SK-N-SH treated with all-trans-retinoic acid at 6 μM for 48 hours (cell line): ENCODE results near the gene LTO1.
A peak's percentile ranks its signal among the peaks of the same experiment; 100 is the strongest.

Source experiments
- ATAC-seq: fragments of 200-7000 bp; cut with Tn5 transposase; 3 replicates; pipeline ENCODE4 v1.9.1; 2020; ENCODE audit warnings: mild to moderate bottlenecking, moderate library complexity
- ARNTL ChIP-seq: fragments of 450-650 bp; formaldehyde crosslinking; IDR thresholded peaks from 2 replicates; pipeline ENCODE4 v1.5.0; 2020; ENCODE audit warnings: low read depth, mild to moderate bottlenecking, moderate library complexity, borderline replicate concordance
- BACH2 ChIP-seq: fragments of 250-450 bp; sonication (Bioruptor Pico); IDR thresholded peaks from 2 replicates; pipeline ENCODE4 v1.9.0; 2021; ENCODE audit warnings: mild to moderate bottlenecking, borderline replicate concordance
- CSDC2 ChIP-seq: fragments of 250-450 bp; sonication (Bioruptor Pico); IDR thresholded peaks from 2 replicates; pipeline ENCODE4 v1.5.0; 2020; ENCODE audit warnings: mild to moderate bottlenecking, moderate library complexity
- CSRNP3 ChIP-seq: fragments of 250-450 bp; sonication (Bioruptor Pico); IDR thresholded peaks from 2 replicates; pipeline ENCODE4 v1.5.1; 2021; ENCODE audit warnings: mild to moderate bottlenecking, moderate library complexity
- ESRRG ChIP-seq: fragments of 250-450 bp; sonication (Bioruptor Pico); IDR thresholded peaks from 2 replicates; pipeline ENCODE4 v1.6.1; 2021; ENCODE audit warnings: mild to moderate bottlenecking
- GLIS3 ChIP-seq: fragments of 250-450 bp; sonication (Bioruptor Pico); IDR thresholded peaks from 2 replicates; pipeline ENCODE4 v1.5.0; 2020; ENCODE audit warnings: mild to moderate bottlenecking, moderate library complexity
- OSR1 ChIP-seq: fragments of 250-450 bp; sonication (Bioruptor Pico); IDR thresholded peaks from 2 replicates; pipeline ENCODE4 v1.8.0; 2022; ENCODE audit warnings: moderate library complexity, mild to moderate bottlenecking, inconsistent platforms
- PATZ1 ChIP-seq: fragments of 250-450 bp; sonication (Bioruptor Pico); IDR thresholded peaks from 2 replicates; pipeline ENCODE4 v1.8.0; 2020; ENCODE audit warnings: mild to moderate bottlenecking, moderate library complexity, borderline replicate concordance
- POU6F1 ChIP-seq: fragments of 250-450 bp; sonication (Bioruptor Pico); IDR thresholded peaks from 2 replicates; pipeline ENCODE4 v1.8.0; 2021; ENCODE audit warnings: low read depth, mild to moderate bottlenecking, moderate library complexity, borderline replicate concordance
- PPARA ChIP-seq: fragments of 250-450 bp; sonication (Bioruptor Pico); IDR thresholded peaks from 2 replicates; pipeline ENCODE4 v1.5.0; 2020; ENCODE audit warnings: mild to moderate bottlenecking, borderline replicate concordance
- RARB ChIP-seq: fragments of 250-450 bp; sonication (Bioruptor Pico); IDR thresholded peaks from 2 replicates; pipeline ENCODE4 v1.8.0; 2021; ENCODE audit warnings: mild to moderate bottlenecking, moderate library complexity
- SNAI2 ChIP-seq: fragments of 250-450 bp; sonication (Bioruptor Pico); IDR thresholded peaks from 2 replicates; pipeline ENCODE4 v1.5.0; 2020; ENCODE audit warnings: mild to moderate bottlenecking, moderate library complexity
- TCF4 ChIP-seq: fragments of 250-450 bp; sonication (Bioruptor Pico); IDR thresholded peaks from 2 replicates; pipeline ENCODE4 v1.8.0; 2021; ENCODE audit warnings: mild to moderate bottlenecking, moderate library complexity, borderline replicate concordance
- TOX ChIP-seq: fragments of 250-450 bp; sonication (Bioruptor Pico); IDR thresholded peaks from 2 replicates; pipeline ENCODE4 v1.8.0; 2021; ENCODE audit warnings: mild to moderate bottlenecking, moderate library complexity, borderline replicate concordance
- TSHZ2 ChIP-seq: fragments of 250-450 bp; sonication (Bioruptor Pico); IDR thresholded peaks from 2 replicates; pipeline ENCODE4 v1.5.0; 2020; ENCODE audit warnings: mild to moderate bottlenecking, moderate library complexity
- ZC3H10 ChIP-seq: fragments of 250-450 bp; sonication (Bioruptor Pico); IDR thresholded peaks from 2 replicates; pipeline ENCODE4 v1.5.1; 2021; ENCODE audit warnings: mild to moderate bottlenecking, moderate library complexity
- ZFP3 ChIP-seq: fragments of 250-450 bp; sonication (Bioruptor Pico); IDR thresholded peaks from 2 replicates; pipeline ENCODE4 v1.5.0; 2020; ENCODE audit warnings: mild to moderate bottlenecking, moderate library complexity
- ZFP30 ChIP-seq: fragments of 450-650 bp; formaldehyde crosslinking; IDR thresholded peaks from 2 replicates; pipeline ENCODE4 v1.5.0; 2022; ENCODE audit warnings: mild to moderate bottlenecking, moderate library complexity
- ZNF70 ChIP-seq: fragments of 450-650 bp; formaldehyde crosslinking; IDR thresholded peaks from 2 replicates; pipeline ENCODE4 v1.5.0; 2020; ENCODE audit warnings: mild to moderate bottlenecking, moderate library complexity
- ZNF8 ChIP-seq: fragments of 450-650 bp; formaldehyde crosslinking; IDR thresholded peaks from 2 replicates; pipeline ENCODE4 v1.5.0; 2020; ENCODE audit warnings: mild to moderate bottlenecking, moderate library complexity

LTO1 gene

GRCh38 chr11:69637941-69638871 is 36.9 kb downstream of the LTO1 start:
- peak; percentile 12 for ATAC-seq
- TF ChIP-seq ZFP3 (CRISPR knock-in tag) (peak; percentile 29; the same call in 1 of the 2 replicates), BACH2 (CRISPR knock-in tag) (no peak)
- TF ChIP-seq, all 23 proteins: peak for 1

- ATAC-seq: no peak
- no peak for TF ChIP-seq OSR1 (CRISPR knock-in tag)
- no peak for TF ChIP-seq ZFP3 (CRISPR knock-in tag)
- no peak for TF ChIP-seq BACH2 (CRISPR knock-in tag)
- TF ChIP-seq ESRRG (CRISPR knock-in tag): no peak
- TF ChIP-seq TCF4: no peak
- TF ChIP-seq ZNF8 (CRISPR knock-in tag): no peak
- TF ChIP-seq ZC3H10 (CRISPR knock-in tag): no peak
- no peak for TF ChIP-seq CSRNP3 (CRISPR knock-in tag)
- no peak for TF ChIP-seq TSHZ2 (CRISPR knock-in tag)
- TF ChIP-seq PATZ1 (CRISPR knock-in tag): no peak
- no peak for TF ChIP-seq ZFP30 (CRISPR knock-in tag)
- no peak for TF ChIP-seq TOX (CRISPR knock-in tag)
- no peak for TF ChIP-seq PPARA (CRISPR knock-in tag)
These were observed 37.8 kb downstream of the LTO1 start for GRCh38 chr11:69637198-69637940.

- TF ChIP-seq SNAI2 (no peak), ARNTL (CRISPR knock-in tag) (no peak), GLIS3 (CRISPR knock-in tag) (no peak), PATZ1 (CRISPR knock-in tag) (no peak), ZFP30 (CRISPR knock-in tag) (no peak), ZNF8 (CRISPR knock-in tag) (no peak), ZNF70 (CRISPR knock-in tag) (no peak), RARB (CRISPR knock-in tag) (no peak), CSRNP3 (CRISPR knock-in tag) (no peak), BACH2 (CRISPR knock-in tag) (no peak), ZC3H10 (CRISPR knock-in tag) (no peak), PPARA (CRISPR knock-in tag) (no peak), CSDC2 (CRISPR knock-in tag) (no peak), OSR1 (CRISPR knock-in tag) (no peak), POU6F1 (CRISPR knock-in tag) (no peak), ZFP3 (CRISPR knock-in tag) (no peak)
- no peak for ATAC-seq
These were observed 38.5 kb downstream of the LTO1 start for GRCh38 chr11:69636512-69637197.
